COLO829 (cell line): ENCODE data around the gene EME2.
A peak's percentile ranks its signal among the peaks of the same experiment; 100 is the strongest.

Experiments
- DNase-seq: peaks from one replicate; pipeline ENCODE4 v3.0.0; 2012; ENCODE audit warnings: low spot score

EME2 gene

GRCh38 chr16:1767116-1767994 is 5.3 kb upstream of the EME2 start:
- DNase-seq: no peak

- no peak for DNase-seq
These were observed 4.4 kb upstream of the EME2 start for GRCh38 chr16:1768061-1768766.

GRCh38 chr16:1768767-1769401 is 3.7 kb upstream of the EME2 start:
- DNase-seq: no peak

- DNase-seq: no peak
These were observed 3.0 kb upstream of the EME2 start for GRCh38 chr16:1769402-1770300.

- no peak for DNase-seq
These were observed 2.1 kb upstream of the EME2 start for GRCh38 chr16:1770328-1771187.

DNA sequence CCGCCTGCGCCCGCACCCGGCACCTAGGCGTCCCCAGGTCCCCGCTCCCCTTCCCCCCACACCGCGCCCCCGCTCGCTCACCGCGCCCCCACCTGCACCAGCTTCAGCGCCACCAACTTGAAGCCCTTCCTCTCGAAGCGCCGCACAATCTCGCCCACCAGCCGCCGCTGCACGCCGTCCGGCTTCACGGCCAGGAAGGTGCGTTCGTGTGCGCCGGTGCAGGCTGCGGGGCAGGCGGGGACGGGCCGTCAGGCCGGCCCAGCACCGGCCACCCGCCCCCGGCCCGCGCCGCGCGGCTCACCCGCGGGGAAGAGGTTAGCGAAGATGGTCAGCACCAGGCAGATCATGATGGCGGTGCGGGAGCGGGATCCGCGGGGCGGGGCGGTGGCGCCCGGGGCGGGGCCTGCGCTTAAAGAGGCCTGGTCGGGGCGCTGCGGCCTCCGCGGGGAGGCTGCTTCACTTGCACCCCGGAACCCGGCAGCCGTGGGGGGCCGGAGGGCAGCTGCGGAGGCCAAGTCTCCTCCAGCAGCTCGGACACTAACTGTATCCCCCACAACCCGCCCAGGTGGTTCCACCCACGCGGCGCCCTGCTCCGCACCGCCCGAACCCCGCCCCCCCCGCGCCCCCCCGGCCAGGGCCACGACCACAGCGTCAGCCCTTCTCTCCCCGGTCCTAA is 1.3 kb upstream of the EME2 start, which contains the start of gene NME3:
TSS of gene NME3 (minus strand) at position 356 of the 676 bp plus-strand sequence. CDS start at position 347, 9 bp downstream.
- no peak for DNase-seq

- DNase-seq: no peak
These were observed 697 bp upstream of the EME2 start for GRCh38 chr16:1771864-1772361.

DNA sequence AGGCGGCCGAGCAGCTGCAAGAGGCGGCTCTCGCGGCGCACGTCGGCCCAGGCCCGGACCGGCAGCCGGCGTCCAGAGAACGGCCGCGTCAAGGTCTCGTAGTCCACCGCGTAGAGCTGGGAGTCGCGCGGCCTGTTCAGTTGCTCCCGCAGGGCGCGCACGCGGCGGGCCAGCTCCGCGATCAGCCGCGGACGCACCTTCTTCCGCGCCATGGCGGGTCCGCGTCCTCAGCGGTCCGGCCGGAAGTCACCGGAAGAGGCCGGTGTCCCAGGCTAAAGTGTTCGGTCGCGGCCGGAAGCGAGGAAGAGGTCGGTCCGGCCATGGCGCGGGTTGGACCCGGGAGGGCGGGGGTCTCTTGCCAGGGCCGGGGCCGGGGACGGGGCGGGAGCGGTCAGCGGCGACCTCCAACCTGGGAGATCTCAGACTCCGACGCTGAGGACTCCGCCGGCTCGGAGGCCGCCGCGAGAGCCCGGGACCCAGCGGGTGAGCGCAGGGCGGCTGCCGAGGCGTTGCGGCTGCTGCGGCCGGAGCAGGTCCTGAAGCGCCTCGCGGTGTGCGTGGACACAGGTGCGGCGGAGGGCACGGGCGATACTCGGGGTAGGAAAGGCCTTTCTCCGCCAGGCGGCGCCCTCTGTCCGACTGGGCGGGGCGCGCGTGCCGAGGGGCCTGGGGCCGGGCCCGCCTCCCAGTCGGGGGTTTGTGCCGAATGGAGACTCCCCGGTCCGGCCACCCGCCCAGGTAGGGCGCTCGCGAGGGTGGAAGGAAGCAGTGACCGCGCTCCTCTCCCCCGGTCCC is 495 bp downstream of the EME2 start, which contains the start of gene MRPS34:
TSS of gene MRPS34 (minus strand) at position 227 of the 795 bp plus-strand sequence. CDS start at position 212, 15 bp downstream.
- DNase-seq: peak; percentile 85

DNA sequence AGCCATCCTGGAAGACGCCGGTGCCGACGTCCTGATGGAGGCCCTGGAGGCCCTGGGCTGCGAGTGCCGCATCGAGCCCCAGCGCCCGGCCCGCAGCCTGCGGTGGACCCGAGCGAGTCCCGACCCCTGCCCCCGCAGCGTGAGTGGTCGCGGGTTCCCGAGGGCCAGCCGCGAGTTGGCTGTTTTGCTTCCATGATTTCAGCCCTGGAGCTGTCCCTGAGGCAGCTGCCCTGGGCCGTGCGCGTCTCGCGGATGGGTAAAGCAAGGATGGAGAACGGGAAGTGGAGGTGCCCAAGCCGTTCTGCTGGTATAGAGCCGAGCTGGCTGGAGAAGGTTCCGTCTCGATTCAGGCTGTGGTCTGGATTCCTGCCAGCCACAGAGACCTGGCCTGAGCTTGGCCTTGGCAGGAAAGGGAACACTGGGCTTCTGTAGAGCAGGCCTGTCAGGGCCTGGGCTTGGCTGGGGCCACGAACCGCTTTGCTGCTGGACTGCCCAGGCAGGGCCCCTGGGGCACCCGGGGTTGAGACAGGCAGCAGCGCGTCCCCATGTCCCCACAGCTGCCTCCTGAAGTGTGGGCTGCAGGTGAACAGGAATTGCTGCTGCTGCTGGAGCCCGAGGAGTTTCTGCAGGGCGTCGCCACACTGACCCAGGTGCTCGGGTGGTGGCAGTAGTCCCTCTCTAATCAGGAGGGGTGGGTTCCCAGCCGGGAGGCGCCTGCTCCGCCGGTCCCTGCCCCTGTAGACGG is 1.3 kb downstream of the EME2 start:
- DNase-seq: no peak

DNA sequence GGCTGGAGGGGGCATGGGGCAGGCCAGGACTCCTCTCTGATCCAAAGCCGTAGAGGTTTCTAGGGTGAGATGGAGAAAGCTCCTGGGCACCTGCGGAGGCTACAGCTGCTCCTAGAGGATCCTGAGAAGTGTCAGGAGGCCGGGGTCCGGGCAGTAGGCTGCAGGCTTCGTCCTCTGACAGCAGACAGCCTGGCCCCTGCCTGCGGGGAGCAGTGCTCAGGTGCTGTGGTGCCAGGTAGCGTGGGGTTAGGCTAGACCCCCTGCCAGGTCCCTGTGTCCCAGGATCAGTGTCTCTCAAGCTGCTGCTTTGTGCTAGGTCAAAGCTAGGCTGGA is 1.8 kb downstream of the EME2 start:
- DNase-seq: no peak

DNA sequence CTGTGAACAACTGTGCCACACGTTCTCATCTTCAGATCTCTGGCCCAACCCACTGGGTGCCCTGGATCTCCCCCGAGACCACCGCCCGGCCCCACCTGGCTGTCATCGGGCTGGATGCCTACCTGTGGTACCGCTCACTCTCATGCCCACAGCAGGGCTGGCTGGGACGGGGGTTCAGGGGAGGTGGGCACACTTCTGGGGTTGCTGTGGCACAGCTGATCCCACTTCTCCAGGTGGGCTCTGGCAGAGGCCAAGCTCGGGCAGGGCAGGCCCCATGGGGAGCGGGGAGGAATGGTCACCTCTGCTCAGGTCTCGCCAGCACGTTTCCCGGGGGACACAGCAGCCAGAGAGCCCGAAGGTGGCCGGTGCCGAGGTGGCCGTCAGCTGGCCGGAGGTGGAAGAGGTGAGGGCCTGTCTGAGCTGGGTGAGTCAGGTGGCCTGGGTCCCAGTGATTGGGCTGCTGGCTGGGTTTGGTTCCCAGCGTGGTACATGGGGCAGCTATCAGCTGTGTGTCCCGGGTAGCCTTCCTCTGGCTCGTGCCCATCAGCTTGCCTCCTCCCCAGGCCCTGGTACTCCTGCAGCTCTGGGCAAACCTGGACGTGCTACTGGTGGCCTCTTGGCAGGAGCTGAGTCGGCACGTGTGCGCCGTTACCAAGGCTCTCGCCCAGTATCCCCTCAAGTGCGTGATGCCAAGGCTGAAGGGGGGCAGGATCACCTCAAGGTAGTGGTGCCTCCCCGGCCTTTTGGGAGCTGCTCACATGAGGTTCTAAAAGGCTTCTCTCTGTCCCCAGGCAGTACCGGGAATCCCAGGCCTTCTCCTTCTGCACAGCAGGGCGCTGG is 2.6 kb downstream of the EME2 start:
- DNase-seq: no peak

GRCh38 chr16:1775846-1776671 is 3.4 kb downstream of the EME2 start:
- DNase-seq: no peak

DNA sequence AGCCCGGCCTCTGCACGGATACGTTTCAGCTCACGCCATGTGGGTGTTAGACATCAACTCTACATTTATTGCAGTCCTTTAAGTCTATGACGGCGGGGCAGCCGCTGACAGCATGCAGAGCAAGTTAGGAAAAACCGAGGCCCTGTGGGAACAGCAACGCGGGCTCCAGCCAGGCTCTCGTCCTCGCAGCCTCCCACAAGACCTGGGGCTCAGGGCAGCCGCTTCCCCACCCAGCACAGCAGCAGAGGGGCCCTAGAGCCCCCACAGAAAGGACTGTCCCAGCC is 4.0 kb downstream of the EME2 start:
- no peak for DNase-seq

GRCh38 chr16:1776991-1777374 is 4.4 kb downstream of the EME2 start:
- no peak for DNase-seq

- no peak for DNase-seq
These were observed 5.0 kb downstream of the EME2 start for GRCh38 chr16:1777375-1778199.
